Bronchial epithelial cell (primary cell): ENCODE data around the gene ITM2C. TPM values are rescaled to one million over a fixed set of nuclear protein-coding genes. Genes with fewer than 3 reads are reported as not detected.

Source experiments
- DNase-seq: peaks from one replicate; pipeline ENCODE4 v3.0.0-alpha.2; 2010; ENCODE audit warnings: low read depth
- FAIRE-seq: peaks from 2 replicates; lab custom pipeline; 2011; peaks lifted over from hg19 to GRCh38; lab: Jason Lieb, UNC
- H3K27me3 ChIP-seq: 2 replicates; pipeline ENCODE4 v1.5.1; 2011; ENCODE audit warnings: low read length; ENCODE audit not compliant: control insufficient read depth, insufficient read depth
- H3K36me3 ChIP-seq: 2 replicates; pipeline ENCODE4 v1.5.1; 2011; ENCODE audit warnings: low read length; ENCODE audit not compliant: control insufficient read depth, insufficient read depth
- H3K4me3 ChIP-seq: 2 replicates; pipeline ENCODE4 v1.5.1; 2011; ENCODE audit warnings: mild to moderate bottlenecking, low read depth, low read length, control low read depth
- CTCF ChIP-seq: IDR thresholded peaks from 2 replicates; pipeline ENCODE4 v1.5.1; 2011; ENCODE audit warnings: mild to moderate bottlenecking, moderate library complexity, low read length, control low read depth, inconsistent platforms; ENCODE audit not compliant: insufficient read depth, severe bottlenecking
- total RNA-seq: library from RNA; depleted of rRNA; stranded (reverse); fragments of >200 nt; gene quantifications from 2 replicates; pipeline ENCODE4 v1.2.1, GENCODE V29; 2014

The ITM2C gene
- total RNA-seq, 1 donor from 2014 or later = 20.3 TPM

- H3K4me3 ChIP-seq = no peak overlapping the region
- H3K36me3 ChIP-seq = no peaks in the 10 kb centered on the region
- TF ChIP-seq CTCF = no peak
- FAIRE-seq (no peak), DNase-seq (no peak)
- peaks cover 1% of the 10 kb centered on the region for H3K27me3 ChIP-seq
Observed at GRCh38 chr2:230872968-230873660, 8.4 kb downstream of the ITM2C start.

- no peak for DNase-seq
Observed at GRCh38 chr2:230873661-230874401, 9.1 kb downstream of the ITM2C start.

GRCh38 chr2:230874456-230874855, 9.7 kb downstream of the ITM2C start:
- no peak for TF ChIP-seq CTCF
- FAIRE-seq (no peak), DNase-seq (no peak)
- Histone ChIP-seq H3K36me3 (no peaks in the 10 kb centered on the region), H3K4me3 (no peak overlapping the region), H3K27me3 (no peaks in the 10 kb centered on the region)

More at GRCh38 chr2:230873661-230874401, 9.1 kb downstream of the ITM2C start:
- no peaks in the 10 kb centered on the region for H3K36me3 ChIP-seq
- H3K4me3 ChIP-seq = no peak overlapping the region
- no peak for FAIRE-seq
- peaks cover 1% of the 10 kb centered on the region for H3K27me3 ChIP-seq
- TF ChIP-seq CTCF = no peak

- no peak for TF ChIP-seq CTCF
- no peak for DNase-seq
- FAIRE-seq = no peak
- no peaks in the 10 kb centered on the region for H3K36me3 ChIP-seq
- no peaks in the 10 kb centered on the region for H3K27me3 ChIP-seq
- H3K4me3 ChIP-seq = no peak overlapping the region
Observed at GRCh38 chr2:230874876-230875275, 10.1 kb downstream of the ITM2C start.

- peak; percentile 52 for FAIRE-seq
- no peak for DNase-seq
- no peak for TF ChIP-seq CTCF
- Histone ChIP-seq H3K4me3 (no peak overlapping the region), H3K36me3 (no peaks in the 10 kb centered on the region), H3K27me3 (no peaks in the 10 kb centered on the region)
Observed at GRCh38 chr2:230875347-230876315, 10.9 kb downstream of the ITM2C start.
